AG08395 (cell line): ENCODE data around the gene SBSN.

Experiments
- DNase-seq: peaks from one replicate; pipeline ENCODE4 v3.0.0; 2012; ENCODE audit warnings: mixed read lengths, low spot score

Gene SBSN

GRCh38 chr19:35533822-35534392 is 5.8 kb upstream of the SBSN start:
- peak; percentile 31 for DNase-seq

GRCh38 chr19:35533201-35533821 is 5.2 kb upstream of the SBSN start, which contains the start of gene GAPDHS:
TSS of gene GAPDHS (plus strand) at chr19:35533456. CDS start at chr19:35533528, 72 bp downstream.
- DNase-seq, result no peak

- no peak for DNase-seq
These were observed 3.2 kb upstream of the SBSN start for GRCh38 chr19:35531291-35531690.

GRCh38 chr19:35529241-35530218 is 1.4 kb upstream of the SBSN start:
- no peak for DNase-seq

GRCh38 chr19:35525873-35526272 is 2.2 kb downstream of the SBSN start:
- DNase-seq, result no peak

- DNase-seq, result no peak
These were observed 3.8 kb downstream of the SBSN start for GRCh38 chr19:35524181-35524837.

GRCh38 chr19:35522745-35523327 is 5.3 kb downstream of the SBSN start:
- no peak for DNase-seq

GRCh38 chr19:35521124-35521743 is 6.9 kb downstream of the SBSN start:
- no peak for DNase-seq

GRCh38 chr19:35519291-35519690 is 8.8 kb downstream of the SBSN start:
- DNase-seq, result peak; percentile 46

GRCh38 chr19:35518313-35518712 is 9.8 kb downstream of the SBSN start:
- peak; percentile 93 for DNase-seq

- DNase-seq, result no peak
These were observed 10.8 kb downstream of the SBSN start for GRCh38 chr19:35517342-35517741.

- no peak for DNase-seq
These were observed 11.8 kb downstream of the SBSN start for GRCh38 chr19:35516310-35516709.

- DNase-seq, result no peak
These were observed 13.8 kb downstream of the SBSN start for GRCh38 chr19:35514282-35514809.

- peak; percentile 80 for DNase-seq
These were observed 14.4 kb downstream of the SBSN start, which contains the start of gene DMKN for GRCh38 chr19:35513628-35514281. TSS of gene DMKN (minus strand) at chr19:35513649. CDS start at chr19:35513475, 174 bp downstream.

GRCh38 chr19:35512831-35513627 is 15.1 kb downstream of the SBSN start:
- DNase-seq, result no peak

- no peak for DNase-seq
These were observed 16.8 kb downstream of the SBSN start for GRCh38 chr19:35511337-35511736.

GRCh38 chr19:35510626-35510964 is 17.5 kb downstream of the SBSN start:
- DNase-seq, result no peak

- DNase-seq, result peak; percentile 77
These were observed 18.1 kb downstream of the SBSN start for GRCh38 chr19:35509861-35510625.
